HG02588 (cell line): ENCODE results near the gene APOL1.
"Not testable (repeated sequence)": the region's sequence is repeated elsewhere in the genome, so short reads cannot be mapped to it uniquely, and the experiment has no call there.

Experiments used
- ATAC-seq: cut with Tn5 transposase; IDR thresholded peaks from one replicate; pipeline ENCODE4 v1.9.1; 2021; ENCODE audit warnings: mild to moderate bottlenecking, moderate library complexity; ENCODE audit not compliant: unreplicated experiment

APOL1 gene

GRCh38 chr22:36290391-36291075 lies 37.6 kb downstream of the APOL1 start:
- not testable (repeated sequence) for ATAC-seq

GRCh38 chr22:36291831-36292740 lies 39.2 kb downstream of the APOL1 start:
- ATAC-seq = no peak

- ATAC-seq = no peak
Observed at GRCh38 chr22:36292823-36293530, 40.0 kb downstream of the APOL1 start.

DNA sequence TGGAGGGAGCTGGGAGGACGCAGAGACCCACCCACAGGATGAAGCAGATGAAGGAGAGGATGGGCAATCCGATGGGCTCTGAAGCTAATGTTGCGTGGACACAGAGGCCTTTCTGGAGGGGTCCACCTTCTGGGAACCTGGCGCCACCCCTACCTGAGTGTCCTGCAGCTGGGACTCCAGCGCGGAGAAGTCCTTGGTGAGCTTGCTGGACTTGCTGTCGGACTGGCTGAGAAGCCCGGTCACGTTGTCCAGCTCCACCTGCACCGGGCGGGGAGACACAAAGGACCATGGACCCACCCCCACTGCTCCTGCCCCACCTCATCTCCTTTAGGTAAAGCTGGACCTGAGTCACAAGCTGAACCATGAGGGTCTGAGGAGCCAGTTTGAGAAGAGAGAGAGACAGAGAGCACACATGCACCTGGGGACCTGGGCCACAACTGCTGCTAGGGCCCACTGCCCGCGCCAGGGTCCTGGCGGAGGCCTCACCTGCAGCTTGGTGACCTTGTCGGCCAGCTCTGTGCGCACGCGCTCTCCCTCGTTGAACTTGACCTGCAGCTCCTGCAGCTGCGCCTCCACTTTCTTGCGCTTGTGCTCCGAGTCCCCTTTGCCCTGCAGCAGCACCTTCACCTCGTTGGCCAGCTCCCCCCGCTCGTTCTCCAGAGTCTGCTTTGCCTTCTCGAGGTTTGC lies 40.8 kb downstream of the APOL1 start:
- ATAC-seq = no peak

DNA sequence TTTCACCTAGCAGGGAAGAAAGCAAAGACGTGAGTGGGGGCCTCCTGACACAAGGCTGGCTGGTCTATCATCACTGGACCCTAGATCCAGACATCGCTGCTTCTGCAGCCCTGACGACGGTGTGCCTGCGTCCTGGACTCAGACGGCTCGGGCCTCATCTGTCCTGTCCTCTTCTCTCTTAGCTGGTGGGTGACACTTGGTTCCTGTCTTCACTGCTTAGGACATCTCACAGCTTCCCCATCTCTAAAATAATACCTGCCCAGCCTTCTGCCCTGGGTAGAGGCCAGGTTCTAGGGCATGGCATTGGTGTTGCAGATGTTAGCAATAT lies 41.3 kb downstream of the APOL1 start:
- ATAC-seq = no peak

DNA sequence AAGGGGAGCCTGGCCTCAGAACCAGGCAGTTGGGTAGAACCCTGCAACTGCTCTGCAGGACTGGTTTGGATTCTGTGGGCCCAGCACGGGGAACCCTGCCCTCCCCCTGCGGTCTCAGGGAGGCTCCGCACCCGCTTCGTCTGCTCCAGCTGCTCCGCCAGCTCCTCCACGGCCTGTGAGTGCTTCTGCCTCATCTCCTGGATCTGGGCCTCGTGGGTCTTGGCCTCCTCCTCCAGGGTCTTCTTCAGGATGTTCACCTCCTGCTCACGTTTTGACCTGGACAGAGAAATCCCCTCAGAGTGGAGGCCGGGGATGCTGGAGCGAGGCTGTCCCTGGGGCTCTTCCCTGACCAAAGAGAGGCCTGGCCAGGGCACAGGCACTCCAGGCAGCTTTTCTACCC lies 41.9 kb downstream of the APOL1 start:
- no peak for ATAC-seq

DNA sequence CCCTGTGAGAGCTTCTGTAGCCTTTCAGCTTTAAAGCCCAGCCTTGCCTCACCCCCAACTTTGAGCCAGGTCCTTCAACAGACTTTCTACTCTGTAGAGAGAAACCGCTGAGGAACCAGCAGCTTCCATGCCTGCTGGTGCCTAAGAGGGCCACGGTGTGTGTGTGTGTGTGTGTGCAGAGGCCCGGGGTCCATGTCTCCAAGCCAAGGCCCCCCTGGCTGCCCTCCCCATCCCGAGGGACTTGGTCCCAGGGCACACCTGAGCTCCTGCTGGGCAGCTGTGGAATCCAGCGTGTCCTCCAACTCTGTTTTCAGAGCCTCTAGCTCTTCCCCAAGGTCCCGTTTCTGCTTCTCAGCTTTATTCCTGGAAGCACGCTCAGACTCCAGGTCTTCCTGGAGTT lies 42.3 kb downstream of the APOL1 start:
- ATAC-seq = no peak

DNA sequence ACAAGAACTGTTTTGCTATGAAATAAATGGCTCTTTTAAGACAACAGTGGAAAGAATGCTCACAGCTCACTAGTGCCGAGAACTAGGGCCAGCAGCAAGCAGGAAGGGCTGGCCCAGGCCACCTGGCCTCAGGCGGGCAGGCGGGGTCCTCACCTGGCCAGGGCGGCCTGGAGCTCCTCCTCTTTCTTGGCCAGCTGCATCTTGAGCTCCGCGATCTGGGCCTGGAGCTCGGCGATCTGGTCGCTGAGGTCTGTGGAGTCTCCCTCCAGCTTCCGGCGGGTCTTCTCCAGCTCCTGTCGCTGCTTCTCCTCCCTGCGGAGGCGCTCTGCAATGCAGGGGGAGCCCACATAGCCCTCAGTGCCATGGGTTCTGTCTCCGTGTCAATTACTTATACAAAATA lies 43.8 kb downstream of the APOL1 start:
- no peak for ATAC-seq

DNA sequence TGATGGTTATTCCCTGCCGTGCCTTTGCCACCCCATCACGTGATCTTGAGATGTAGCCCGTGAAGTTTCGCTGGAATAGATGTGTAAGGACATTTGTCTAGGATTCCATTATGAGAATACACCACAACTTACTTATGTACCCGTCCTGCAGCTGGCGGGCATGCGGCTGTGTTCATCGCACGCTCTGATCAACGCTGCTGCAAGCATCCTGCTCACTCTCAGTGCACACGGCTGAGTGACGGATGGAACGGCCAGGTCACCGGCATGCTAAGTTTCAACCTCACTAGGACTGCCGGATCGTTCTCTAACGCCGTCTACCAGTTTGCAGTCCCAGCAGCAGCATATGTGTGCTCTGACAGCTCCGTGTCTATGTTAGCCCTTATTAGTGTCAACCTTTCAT lies 44.6 kb downstream of the APOL1 start:
- ATAC-seq = no peak

- ATAC-seq = no peak
Observed at GRCh38 chr22:36298118-36298517, 45.2 kb downstream of the APOL1 start.

DNA sequence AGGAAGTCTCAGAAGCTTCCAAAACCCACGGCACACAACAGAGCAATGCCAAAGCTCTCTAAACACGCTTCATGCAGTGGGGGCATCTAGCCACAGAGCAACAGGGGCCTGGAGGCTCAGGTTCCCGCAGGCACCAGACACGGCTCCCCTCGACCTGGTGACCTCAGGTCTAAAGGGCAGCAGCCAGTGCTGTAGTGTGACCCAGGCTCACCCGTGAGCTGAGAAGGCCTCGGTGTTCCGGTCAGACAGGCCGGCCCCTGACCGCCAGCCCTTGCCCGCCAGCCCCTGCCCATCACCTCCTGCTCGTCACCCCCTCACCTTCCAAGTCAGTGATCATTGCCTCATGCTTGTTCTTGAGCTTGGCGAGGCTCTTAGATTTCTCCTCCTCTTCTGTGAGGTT lies 45.7 kb downstream of the APOL1 start:
- ATAC-seq = no peak

GRCh38 chr22:36299295-36299694 lies 46.4 kb downstream of the APOL1 start:
- ATAC-seq = no peak

- ATAC-seq = no peak
Observed at GRCh38 chr22:36299911-36300310, 47.0 kb downstream of the APOL1 start.

- ATAC-seq = no peak
Observed at GRCh38 chr22:36300396-36301212, 47.7 kb downstream of the APOL1 start.

DNA sequence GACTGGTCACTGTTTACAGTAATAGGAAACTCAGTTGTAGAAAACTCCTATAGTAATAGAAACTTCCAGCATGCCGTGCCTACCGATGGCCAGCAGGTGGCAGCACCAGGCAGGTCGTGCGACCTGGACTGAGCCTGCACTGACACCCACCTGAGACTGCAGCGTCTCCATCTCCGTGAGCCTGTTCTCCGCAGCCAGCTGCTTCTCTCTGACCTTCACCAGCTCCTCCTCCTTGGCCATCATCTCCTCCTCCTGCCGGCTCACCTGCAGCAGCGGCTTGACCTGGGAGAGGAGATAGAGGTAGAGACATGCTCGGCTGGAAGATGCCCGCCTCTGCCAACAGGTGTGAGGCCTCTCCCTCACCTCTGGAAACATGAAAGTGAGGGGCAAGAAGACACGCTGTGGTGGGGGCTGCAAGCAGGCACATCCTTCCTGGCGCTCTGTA lies 48.5 kb downstream of the APOL1 start:
- no peak for ATAC-seq

- ATAC-seq = no peak
Observed at GRCh38 chr22:36301851-36302250, 48.9 kb downstream of the APOL1 start.

DNA sequence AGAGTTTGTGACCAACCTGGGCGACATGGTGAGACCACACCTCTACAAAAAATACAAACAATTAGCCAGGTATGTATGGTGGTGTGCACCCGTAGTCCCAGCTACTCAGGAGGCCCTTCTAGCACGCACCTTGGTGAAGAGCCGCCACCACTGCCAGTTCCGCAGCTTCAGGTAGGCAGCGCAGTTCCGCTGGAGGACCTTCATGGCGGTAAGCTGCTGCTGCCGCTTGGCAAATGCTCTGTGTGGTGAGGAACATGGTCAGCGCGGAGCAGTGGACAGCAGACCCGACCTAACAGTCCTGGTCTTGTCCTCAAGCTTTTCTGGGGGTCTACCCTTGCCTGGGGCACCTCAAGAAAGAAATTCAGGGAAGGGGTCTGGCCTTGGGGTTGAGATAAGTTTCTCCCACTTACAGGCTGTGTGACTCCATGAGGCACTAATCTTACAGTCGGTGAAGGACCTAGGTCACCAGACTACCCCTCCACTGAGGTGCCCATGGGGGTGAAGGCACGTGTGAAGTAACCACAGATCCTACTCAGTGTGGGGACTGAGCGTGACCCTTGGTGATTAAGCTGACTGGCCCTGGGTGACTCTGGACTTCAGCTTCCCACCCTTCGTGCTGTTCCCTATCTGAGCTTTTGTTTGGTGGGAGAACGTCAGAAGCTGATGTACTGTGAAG lies 49.6 kb downstream of the APOL1 start:
- ATAC-seq = no peak

GRCh38 chr22:36303115-36303467 lies 50.2 kb downstream of the APOL1 start:
- ATAC-seq = no peak

- ATAC-seq = no peak
Observed at GRCh38 chr22:36303874-36304273, 50.9 kb downstream of the APOL1 start.

GRCh38 chr22:36304429-36304828 lies 51.5 kb downstream of the APOL1 start:
- ATAC-seq = no peak
